WERI-Rb-1 (cell line): ENCODE data around the gene DLEC1.
A peak's percentile ranks its signal among the peaks of the same experiment; 100 is the strongest.

Experiments
- DNase-seq: peaks from one replicate; pipeline ENCODE4 v3.0.0-alpha.2; 2020
- H3K27ac ChIP-seq: fragments of 250-450 bp; sonication (Bioruptor Pico); 2 replicates; pipeline ENCODE4 v1.5.1; 2020; ENCODE audit warnings: mild to moderate bottlenecking, moderate library complexity
- H3K27me3 ChIP-seq: fragments of 250-450 bp; sonication (Bioruptor Pico); 2 replicates; pipeline ENCODE4 v1.5.1; 2021; ENCODE audit warnings: mild to moderate bottlenecking, low read depth, moderate library complexity; ENCODE audit not compliant: insufficient read depth, severe bottlenecking
- H3K36me3 ChIP-seq: fragments of 250-450 bp; sonication (Bioruptor Pico); 2 replicates; pipeline ENCODE4 v1.5.1; 2020; ENCODE audit warnings: mild to moderate bottlenecking, moderate library complexity
- H3K4me3 ChIP-seq: 2 replicates; pipeline ENCODE4 v1.5.1; 2011; ENCODE audit warnings: low read depth, mild to moderate bottlenecking, control low read depth, low read length
- H3K9me3 ChIP-seq: fragments of 250-450 bp; sonication (Bioruptor Pico); 2 replicates; pipeline ENCODE4 v1.5.1; 2021; ENCODE audit warnings: mild to moderate bottlenecking, moderate library complexity; ENCODE audit not compliant: severe bottlenecking
- TF ChIP-seq, protein P1 (sequence below): IDR thresholded peaks from 2 replicates; pipeline ENCODE4 v1.5.1; 2011; ENCODE audit warnings: low read depth, mild to moderate bottlenecking, control low read depth, inconsistent platforms, low read length

DLEC1 gene

DNA sequence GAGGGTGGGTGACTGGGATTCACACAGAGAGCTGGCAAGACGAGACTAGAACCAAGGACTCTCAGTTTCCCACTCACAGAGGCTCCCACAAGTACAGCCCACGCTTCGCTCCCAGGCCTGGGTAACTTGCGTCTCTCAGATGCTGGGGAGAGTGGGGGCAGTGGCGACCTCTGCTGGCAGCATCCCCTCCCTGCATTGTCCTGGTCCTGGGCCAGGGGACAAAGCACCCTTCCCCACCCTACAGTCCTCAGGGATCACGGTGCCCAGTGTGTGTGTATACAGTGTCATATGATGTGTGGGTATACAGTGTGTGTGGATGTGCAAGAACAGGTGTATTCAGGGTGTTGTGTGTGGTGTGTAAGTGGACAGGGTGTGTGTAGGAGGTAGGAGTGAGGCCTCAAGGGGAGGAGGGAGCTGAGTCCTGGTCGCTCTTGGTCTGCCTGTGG lies 35.6 kb upstream of the DLEC1 start:
- TF ChIP-seq, protein P1, sequence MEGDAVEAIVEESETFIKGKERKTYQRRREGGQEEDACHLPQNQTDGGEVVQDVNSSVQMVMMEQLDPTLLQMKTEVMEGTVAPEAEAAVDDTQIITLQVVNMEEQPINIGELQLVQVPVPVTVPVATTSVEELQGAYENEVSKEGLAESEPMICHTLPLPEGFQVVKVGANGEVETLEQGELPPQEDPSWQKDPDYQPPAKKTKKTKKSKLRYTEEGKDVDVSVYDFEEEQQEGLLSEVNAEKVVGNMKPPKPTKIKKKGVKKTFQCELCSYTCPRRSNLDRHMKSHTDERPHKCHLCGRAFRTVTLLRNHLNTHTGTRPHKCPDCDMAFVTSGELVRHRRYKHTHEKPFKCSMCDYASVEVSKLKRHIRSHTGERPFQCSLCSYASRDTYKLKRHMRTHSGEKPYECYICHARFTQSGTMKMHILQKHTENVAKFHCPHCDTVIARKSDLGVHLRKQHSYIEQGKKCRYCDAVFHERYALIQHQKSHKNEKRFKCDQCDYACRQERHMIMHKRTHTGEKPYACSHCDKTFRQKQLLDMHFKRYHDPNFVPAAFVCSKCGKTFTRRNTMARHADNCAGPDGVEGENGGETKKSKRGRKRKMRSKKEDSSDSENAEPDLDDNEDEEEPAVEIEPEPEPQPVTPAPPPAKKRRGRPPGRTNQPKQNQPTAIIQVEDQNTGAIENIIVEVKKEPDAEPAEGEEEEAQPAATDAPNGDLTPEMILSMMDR = peak; percentile 97
- Histone ChIP-seq H3K9me3 (no peaks in the 10 kb centered on the region), H3K4me3 (no peak overlapping the region), H3K36me3 (no peaks in the 10 kb centered on the region; the same call in 1 of the 2 replicates), H3K27me3 (no peaks in the 10 kb centered on the region), H3K27ac (no peak overlapping the region)
- peak; percentile 72 for DNase-seq

DNA sequence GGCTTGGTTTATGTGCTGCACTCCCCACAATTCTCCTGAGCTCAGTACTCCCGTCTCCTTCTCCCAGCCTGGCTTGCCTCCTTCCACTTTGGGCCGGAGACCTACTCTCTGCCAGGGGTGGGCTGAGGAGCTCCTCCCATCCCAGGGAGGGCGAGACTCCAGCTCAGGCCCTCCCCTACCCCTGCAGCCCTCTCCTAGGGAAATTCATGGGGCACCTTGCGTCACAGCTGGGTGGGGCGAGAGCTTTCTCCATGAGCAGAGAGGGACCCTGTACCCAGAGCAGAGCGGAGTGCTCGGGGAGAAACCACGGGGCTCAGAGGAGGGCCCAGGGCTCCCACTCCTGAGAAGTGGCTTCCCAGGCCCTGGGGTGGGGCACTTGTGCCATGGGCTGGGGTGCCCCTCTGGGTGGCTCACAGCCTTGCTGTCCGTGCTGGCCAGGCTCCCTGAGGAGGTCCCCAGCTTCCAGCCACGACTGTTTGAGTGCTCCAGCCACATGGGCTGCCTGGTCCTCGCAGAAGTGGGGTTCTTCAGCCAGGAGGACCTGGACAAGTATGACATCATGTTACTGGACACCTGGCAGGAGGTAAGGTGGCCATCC lies 35.1 kb upstream of the DLEC1 start:
- no peak overlapping the region for H3K27ac ChIP-seq
- no peak for DNase-seq
- no peak overlapping the region for H3K4me3 ChIP-seq
- no peaks in the 10 kb centered on the region for H3K27me3 ChIP-seq
- no peaks in the 10 kb centered on the region for H3K9me3 ChIP-seq
- no peaks in the 10 kb centered on the region; the same call in 1 of the 2 replicates for H3K36me3 ChIP-seq
- TF ChIP-seq, protein P1 = no peak

DNA sequence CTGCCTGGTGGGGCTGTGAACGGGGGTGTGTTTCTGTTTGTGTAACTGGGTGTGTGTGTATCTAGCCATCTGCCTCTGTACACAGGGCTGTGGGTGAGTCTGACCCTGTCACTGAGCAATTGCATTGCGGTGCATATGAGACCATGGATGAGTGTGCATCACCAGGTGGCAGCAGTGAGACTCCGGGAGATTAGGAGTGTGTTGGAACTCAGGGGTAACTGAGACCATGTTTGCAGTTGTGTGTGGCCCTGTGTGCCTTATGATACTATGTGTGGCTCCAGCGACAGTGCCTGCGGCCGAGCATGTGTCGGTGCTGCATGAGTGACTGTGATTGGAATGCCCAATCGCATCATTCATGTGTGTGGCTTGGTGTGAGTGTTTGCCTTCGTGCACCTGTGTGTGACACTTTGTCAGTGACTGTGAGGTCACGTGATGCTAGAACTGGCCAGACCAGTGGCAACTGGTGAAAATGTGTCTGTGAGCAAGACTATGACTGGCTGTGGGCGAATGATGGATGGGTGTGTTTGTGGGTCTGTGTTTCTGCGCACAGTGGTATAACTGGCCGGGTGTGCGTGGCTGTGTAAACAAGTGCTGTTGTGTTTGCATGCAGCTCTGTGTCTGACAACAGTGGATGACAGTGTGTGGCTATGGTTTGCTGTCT lies 34.5 kb upstream of the DLEC1 start:
- TF ChIP-seq, protein P1 = peak; percentile 88
- H3K27ac ChIP-seq = no peak overlapping the region
- H3K36me3 ChIP-seq = no peaks in the 10 kb centered on the region; the same call in 1 of the 2 replicates
- H3K4me3 ChIP-seq = no peak overlapping the region
- peak; percentile 71 for DNase-seq
- no peaks in the 10 kb centered on the region for H3K27me3 ChIP-seq
- H3K9me3 ChIP-seq = no peaks in the 10 kb centered on the region

DNA sequence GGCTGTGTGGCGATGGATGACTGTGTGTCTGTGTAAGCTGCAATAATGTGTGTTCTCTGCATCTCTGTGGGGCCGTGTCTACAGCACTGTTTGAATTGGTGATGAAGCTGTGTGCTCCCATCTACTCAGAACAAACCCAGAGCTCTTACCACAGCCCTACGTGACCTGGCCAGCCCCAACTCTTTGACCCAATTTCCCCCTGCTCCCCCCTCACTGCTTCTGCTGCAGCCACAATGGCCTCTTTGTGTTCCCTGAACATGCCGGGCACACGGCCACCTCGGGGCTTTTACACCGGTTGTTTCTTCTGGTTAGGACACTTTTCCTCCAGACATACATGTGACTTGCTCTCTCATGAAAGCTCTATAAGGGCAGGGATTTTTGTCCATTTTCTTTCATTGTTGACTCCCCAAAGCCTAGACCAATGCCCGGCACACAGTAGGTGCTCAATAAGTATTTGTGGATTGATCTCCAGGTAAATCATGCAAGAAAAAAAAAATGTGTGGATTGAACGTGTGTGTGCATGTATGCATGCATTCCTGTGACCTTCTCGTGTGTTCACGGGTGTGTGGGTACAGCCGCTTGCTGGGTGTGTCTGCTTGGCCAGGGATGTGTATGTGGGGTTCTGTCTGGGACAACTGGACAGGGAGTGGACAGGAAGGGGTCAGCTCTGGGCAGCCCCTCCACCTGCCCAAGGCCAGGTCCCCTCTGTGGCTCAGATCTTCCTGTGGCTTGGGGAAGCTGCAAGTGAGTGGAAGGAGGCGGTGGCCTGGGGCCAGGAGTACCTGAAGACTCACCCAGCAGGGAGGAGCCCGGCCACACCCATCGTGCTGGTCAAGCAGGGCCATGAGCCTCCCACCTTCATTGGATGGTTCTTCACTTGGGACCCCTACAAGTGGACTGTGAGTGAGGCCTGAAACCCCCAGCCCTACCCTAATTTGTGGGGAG lies 33.7 kb upstream of the DLEC1 start:
- Histone ChIP-seq H3K27me3 (no peaks in the 10 kb centered on the region), H3K27ac (no peak overlapping the region), H3K4me3 (no peak overlapping the region), H3K9me3 (no peaks in the 10 kb centered on the region), H3K36me3 (no peaks in the 10 kb centered on the region; the same call in 1 of the 2 replicates)
- no peak for DNase-seq
- TF ChIP-seq, protein P1 = no peak

DNA sequence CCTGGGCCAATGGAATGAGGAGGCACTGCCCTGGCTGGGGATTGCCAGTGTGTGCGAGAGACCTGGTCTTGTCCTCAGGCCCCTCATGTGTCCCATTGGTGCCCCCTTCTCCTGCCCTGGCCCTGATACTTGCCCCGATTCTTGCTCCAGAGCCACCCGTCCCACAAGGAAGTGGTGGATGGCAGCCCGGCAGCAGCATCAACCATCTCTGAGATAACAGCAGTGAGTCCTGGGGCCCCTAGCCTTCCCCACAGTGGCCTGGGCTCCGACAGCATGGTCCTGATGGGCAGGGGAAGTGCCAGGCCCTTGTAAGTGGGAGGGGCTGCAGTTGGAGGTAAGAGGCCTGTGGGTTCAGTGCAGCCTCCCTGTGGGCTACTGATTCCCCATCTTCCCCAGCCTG lies 33.0 kb upstream of the DLEC1 start:
- Histone ChIP-seq H3K27me3 (no peaks in the 10 kb centered on the region), H3K27ac (no peak overlapping the region), H3K36me3 (no peaks in the 10 kb centered on the region; the same call in 1 of the 2 replicates), H3K9me3 (no peaks in the 10 kb centered on the region), H3K4me3 (no peak overlapping the region)
- TF ChIP-seq, protein P1 = no peak
- DNase-seq = no peak
